HG03460 (cell line): ENCODE measurements around the gene AGPAT4.
A peak's percentile ranks its signal among the peaks of the same experiment; 100 is the strongest.

Experiments
- ATAC-seq: cut with Tn5 transposase; IDR thresholded peaks from one replicate; pipeline ENCODE4 v1.9.1; 2021; ENCODE audit not compliant: unreplicated experiment

AGPAT4 gene

DNA sequence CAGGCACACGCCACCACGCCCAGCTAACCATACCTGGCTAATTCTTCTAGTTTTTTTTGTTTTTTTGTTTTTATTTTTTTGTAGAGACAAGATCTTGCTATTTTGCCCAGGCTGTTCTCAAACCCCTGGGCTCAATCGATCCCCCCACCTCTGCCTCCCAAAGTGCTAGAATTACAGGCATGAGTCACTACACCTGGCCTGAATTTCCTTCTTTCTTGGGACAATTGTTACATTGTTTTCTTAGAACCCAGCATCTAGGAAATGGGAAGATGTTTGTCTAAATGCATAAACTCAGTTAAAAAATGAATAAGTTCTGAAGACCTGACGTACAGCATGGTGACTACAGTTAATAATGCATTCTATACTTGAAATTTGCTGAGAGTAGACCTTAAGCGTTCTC, 10.8 kb upstream of the AGPAT4 start:
- no peak for ATAC-seq

DNA sequence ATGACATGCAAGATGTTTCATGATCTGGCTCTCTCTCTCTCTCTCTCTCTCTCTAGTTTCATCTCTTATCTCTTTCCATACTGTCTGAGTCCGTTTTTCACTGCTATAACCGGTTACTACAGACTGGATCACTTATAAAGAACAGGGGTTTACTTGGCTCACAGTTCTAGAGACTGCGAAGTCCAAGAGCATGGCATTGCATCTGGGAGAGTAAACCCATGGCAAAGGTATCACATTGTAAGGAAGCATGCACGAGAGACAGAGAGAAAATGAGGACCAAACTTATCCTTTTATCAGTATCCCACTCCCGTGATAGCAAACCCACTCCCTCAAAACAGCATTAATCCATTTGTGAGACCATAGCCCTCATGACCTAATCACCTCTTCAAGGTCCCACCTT, 7.2 kb upstream of the AGPAT4 start:
- ATAC-seq, result no peak

DNA sequence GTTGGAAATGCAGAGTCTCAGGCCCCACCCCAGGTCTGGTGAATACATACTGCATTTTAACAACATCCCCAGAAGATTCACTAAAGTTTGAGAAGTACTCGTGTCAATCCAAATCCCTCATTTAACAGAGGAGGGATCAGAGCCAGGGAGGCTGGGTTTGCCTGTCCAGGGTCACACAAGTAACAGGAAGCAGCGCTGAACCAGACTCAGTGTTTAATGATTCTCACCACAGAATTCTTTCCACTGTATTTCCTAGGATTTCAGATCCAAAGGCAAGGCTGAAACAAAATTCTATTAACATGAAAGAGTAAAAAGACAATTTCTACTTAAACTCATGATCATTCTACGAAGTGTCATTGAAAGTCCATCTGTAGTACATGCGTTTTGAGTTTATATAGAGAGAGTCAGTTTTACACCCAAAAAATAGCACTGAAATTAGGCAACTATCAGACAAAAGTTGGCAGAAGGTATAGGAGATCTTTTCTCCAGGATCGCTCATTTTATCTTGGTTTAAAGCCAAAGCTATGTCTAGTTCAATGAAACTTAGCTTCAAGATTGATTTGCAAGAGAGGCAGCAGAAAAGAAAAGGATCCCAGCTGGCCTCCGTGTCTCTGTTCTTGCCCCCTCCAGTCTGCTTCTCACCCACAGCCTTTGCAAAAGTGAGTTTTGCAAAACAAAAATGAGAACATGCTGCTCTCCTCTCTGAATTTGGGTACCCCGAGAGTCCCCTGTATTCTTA, 6.0 kb upstream of the AGPAT4 start:
- no peak for ATAC-seq

DNA sequence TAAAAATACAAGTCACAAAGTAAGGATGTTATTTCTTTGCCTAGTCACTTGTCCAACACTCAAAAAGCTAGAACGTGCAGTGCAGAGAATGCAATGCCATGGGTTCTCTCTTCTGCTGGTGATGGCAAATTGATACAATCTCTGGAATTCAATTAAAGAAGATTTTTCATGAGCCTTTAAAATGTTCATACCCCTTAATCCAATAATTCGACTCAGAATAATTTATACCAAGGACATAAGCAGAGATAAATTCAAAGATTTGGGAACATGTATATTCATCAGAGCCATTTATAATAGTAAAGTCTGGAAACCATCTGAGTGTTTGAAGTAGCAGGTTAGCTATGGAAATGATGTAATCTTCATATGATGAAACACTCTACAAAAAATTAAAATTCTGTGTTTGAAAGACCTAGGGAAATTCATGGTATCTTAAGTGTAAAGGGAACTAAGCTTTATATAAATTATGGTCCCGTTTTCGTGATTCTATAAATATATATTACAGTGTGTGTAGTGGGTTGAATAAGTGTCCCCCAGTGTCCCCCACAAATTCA, 2.8 kb upstream of the AGPAT4 start:
- no peak for ATAC-seq

DNA sequence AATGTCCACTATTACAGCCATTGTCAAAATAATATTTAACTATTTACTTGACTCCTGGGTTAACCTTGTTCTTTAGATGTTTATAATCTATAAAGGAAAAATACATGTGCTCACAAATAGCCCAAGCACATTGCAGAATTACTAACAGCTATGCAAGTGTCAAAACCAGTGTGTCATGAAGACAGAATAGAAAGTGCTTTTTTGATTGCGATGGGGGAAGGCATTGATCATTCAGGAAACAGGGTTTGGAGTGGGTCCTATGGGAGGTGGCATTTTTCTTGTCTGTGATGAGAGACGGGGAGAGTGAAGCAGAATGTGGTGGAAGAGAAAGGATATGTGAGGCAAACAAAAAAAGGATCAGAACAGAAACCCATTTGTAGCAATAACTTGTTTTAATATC, 1.0 kb upstream of the AGPAT4 start:
- no peak for ATAC-seq

DNA sequence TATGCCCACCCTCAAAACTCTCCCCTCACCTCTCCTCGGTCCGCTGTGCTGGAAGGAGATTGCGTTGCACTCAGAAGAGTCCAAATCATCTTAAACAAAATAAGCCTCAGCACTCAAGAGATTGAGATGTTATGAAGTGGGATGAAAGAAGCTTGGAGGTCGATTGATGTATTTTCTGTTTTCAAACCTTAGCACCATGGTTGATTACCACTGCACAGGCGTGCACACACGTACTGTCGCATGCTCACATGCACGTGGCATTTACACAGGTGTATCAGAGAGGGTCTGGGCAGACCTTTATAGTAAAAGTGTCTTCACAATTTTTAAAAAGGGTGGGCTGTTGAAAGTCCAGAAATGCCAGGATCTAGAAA, 612 bp upstream of the AGPAT4 start:
- ATAC-seq, result no peak

DNA sequence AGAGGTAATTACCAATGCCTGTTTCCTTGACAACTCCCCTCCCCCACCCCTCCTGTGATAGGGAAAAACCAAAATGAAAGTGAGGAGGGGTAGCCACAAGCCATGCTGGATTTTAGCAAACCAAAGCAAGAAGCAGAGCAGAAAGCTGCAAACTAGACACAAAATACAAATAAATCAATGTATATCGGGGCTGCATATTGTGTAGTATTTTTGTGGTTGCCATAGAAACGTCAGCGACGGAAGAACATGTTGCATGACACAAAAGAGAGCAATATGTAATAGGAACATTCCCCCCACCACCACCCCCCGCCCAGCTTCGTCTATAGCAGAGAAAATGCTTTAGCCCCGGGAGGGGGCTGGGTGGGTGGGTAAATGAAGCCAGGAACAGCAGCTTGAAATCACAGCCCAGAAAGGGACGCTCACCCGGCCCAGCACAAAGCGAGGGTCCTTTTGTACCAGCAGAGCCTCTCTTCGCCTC, 548 bp downstream of the AGPAT4 start:
- peak; percentile 5 for ATAC-seq

DNA sequence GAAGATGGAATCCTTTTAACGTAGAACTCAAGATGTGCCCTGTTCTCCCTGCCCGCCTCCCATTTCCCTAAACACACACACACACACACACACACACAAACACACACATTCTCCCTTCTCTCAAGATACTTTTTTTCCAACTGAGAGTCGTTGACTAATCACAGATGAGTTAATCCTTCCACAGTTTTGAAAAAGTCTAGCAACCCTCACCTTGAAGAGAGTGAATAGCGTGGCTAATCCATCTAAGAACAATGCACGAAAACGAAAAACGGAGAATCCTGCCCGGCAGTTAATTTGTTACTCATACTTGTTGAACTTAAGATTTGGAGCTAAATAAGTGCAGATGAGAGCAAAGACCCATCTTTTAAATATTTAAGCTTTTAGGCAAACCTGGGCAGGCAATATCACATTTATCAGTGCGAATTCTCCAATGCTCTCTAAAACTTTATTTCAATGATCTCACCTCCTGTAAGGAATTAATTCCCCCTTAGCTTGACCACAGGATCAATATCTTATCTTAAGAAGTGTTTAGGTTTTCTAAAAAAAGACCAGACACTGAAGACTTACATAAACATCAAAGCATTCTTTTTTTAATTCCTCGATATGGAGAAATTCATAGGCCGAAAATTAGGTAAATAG, 1.1 kb downstream of the AGPAT4 start:
- no peak for ATAC-seq

DNA sequence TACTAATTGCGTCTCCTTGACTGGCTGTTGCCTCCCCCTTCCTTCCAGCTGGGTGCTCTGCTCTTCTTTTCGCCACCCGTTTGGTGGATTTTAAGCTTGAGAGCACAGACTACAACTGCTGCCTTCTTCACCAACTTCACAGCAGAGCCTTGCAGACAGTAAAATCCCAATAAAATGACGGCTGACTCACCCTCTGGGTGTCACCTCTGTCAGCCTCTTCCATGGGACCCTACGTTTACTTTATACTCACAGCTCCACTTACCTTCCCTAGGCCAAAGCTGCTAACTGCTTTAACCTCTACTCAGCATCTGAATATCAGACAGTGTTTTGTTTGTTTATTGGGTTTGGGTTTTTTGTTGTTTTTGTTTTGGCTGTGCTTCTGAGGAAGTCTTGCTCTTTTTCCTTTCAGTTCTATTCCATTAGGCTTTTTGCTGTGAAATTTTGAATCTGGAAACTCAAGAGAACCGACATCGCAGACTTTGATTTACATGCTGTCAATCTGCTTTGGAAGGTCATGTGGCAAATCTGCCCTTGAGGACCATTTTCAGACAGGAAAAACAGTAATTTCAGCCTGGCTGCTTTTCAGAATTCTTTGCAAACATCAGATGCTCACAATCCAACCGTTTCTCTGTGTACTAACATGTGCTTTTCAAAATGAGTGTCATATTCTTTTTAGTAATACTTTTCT, 2.4 kb downstream of the AGPAT4 start:
- no peak for ATAC-seq

DNA sequence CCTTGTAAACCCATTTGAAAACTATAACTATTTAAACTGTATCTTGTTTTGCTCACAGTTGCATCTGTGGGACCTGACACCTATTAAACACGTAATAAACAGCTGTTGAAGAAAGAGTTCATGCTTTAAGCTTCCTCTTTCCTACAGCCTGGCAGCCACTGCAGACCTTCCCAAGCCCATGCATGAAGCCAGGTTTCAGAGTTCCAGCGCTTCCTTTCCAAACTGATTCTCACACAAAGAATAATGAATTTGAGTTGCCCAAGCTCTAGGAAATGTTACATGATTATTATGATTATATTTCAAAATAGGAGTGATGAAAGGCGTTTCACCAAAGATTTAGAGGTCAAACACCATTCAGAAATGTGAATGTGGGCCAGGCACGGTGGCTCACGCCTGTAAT, 3.7 kb downstream of the AGPAT4 start:
- no peak for ATAC-seq

DNA sequence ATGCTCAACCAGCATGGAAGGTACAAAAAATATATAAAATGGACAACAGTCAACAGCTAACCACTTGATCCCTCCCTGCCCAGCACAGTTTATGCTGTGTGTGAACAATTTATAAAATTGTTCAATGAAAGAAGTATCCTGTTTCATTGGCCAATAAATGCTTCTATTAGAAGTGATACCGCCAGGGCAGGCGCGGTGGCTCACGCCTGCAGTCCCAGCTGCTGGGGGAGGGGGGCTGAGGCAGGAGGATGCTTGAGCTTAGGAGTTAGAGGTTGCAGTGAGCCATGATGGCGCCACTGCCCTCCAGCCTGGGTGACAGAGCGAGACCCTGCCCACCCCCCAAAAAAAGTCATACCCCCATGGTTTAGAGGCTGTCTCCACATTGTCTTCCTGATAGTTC, 4.6 kb downstream of the AGPAT4 start:
- no peak for ATAC-seq

DNA sequence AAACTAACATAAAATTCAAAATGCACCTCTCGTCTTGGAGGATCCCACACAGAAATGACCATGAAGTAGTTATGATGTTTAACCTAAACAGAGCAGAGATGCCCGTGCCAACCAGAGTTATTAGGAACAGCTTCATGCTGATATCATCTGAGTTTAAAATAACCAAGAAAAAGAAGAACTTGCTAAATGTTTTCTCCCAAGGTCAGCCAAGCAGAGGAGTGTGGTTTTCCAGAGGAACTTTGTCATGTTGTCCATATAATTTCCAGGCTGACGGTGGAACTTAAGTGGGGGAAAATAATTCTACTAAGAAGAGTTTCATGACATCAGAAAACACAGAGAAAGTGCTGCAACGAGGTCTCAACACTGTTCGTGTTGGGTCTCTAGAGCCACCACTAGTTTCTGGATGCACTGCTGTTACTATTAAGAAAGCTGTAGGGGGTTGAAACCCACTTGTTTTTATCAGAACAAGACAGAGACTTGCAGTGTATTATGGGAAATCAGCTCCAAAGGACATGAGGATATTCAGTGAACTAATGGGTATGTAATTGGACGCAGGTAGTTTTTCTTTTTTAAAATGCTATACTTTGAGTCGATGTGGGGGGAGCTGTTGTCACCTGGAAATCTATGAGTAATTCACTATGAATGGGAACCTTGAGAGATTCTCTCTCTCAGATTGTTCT, 5.2 kb downstream of the AGPAT4 start:
- no peak for ATAC-seq

DNA sequence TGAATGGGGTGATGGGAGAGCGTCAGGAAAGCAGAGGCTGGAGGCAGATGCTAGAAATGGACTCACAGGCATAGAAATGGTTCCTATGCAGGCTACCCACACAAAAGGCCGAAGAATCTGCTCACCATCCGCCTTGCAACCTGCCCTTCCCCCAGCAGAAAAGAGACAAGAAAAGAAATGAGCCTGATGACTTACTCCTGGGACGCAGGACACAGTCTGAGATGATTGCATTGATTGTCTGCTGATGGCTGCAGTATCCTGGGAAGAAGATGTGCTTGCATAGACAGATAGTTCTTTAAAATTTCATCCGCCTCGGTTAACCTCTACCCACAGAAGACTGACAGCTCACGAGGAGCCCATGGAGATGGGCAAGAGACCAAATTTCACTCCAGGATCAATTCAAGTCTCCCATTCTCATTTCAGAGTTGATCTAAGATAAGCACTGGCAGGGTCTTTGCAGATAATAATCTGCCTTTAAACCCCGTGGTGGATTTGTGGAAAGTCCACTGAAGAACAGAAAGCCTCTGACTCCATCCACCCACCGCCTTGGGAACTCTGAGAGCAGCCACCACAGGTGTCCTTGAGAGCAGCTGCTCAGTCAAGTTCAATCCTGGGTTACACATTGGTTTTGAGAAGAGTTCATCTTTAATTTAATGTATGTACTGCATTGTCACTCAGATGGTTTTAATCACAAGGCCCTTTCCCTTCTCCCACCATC, 7.2 kb downstream of the AGPAT4 start:
- ATAC-seq, result no peak

DNA sequence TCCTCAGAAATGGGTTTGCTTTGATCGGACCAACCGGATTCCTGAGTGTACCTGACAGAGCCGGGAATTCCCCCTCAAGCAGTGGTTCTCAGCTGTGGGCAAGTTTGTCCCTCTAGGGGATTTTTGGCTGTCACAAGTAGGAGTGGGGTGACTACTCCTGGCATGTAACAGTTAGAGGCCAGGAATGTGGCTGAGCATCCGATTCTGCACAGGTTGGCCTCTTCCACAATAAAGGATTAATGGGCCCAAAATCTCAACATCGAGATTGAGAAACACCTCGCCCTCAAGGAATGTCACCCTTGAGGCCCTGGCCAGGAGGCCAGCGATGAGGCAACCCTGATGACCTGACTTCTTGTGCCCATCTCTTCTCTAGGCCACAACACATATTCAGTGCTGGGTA, 7.9 kb downstream of the AGPAT4 start:
- ATAC-seq, result no peak

DNA sequence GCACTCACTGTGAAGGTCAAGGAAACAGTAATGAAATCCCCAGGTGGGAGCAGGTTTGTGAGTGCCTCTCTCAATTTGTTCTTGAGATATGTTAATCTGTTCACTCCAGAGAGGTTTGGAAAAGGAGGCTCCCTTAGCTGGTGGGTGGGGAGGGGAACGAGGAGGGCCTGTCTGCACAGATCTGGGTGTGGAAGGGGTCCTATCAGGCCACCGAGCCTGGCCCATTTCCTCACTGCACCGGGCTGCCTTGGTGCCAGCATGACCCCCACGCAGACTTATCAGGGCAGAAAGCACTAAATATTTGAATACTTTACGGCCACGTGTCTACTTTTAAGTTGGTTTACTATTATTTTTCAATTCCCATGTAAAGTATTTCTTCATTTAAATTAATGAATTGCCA, 8.3 kb downstream of the AGPAT4 start:
- no peak for ATAC-seq

DNA sequence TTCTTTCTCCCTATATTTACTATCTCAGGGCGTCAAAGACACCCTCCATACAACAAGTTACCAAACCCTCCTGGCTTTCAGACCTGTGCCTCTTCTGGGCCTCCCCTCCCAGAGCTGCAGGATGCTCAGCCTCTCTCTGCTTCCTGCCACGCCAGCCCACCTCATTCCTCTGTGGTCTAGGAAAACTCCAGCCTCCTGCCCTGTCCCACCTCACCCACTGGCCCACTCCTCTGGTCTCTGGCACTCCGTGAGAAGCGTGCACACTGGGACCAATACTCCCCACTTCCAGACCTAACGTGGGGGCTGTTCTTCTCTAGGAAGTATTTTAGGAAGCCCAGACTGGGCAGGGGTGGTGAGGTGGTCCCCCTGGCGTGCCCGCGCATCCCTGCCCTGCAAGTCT, 9.7 kb downstream of the AGPAT4 start:
- no peak for ATAC-seq

DNA sequence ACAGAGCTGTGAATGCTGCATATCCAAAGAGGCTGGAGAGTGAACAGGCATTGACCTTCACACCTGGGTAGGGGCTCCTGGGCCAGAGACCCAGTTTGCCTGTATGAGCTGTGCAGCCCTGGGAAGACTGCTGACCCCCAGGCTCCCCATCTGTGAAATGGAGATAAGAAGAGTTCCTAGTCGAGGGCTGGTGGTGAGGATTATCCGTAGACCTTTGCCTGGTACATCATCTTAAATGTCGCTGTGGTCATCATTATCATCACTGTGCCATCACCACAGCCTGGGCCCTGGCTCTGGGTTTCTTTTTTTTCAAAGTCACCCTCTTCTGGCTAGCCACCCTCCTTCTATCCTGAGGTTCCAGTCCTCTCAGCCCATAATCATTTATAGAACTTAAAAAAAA, 12.0 kb downstream of the AGPAT4 start:
- no peak for ATAC-seq

DNA sequence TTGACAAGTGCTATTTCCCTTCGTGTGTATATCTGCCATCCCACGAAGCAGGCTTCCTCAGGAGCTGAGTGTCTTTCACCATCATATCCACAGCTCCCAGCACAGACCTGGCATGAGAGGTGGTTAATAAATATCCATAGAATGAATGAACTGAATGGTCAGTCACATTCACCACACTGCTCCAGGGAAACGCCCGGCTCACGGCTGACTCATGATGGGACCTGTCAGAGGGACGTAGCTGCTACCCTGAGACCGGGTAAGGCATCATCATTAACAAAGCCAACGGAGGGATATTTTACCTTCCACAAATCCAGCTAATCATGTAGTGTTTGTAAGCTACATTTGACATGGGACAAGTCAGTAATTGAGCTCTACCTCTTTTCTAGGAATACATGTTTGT, 12.5 kb downstream of the AGPAT4 start:
- ATAC-seq, result no peak

DNA sequence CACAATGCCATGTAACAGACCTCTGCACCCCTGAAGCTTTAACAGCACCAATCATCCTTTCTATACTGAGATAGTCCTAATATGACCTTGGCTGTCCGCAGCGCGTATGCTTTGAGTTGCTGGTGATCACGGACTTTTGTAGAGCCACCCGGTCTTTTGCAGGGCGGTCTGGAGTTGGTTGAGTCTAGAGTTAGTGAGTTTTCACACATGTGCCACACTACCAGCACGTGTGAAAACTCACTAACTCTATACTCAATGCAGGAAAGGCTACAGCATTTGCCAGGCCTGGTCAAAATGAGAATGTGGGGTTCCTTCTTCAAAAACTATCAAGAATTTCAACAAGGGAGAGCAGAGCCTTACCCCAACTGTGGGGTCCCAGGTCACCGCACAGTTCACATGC, 14.6 kb downstream of the AGPAT4 start:
- no peak for ATAC-seq

DNA sequence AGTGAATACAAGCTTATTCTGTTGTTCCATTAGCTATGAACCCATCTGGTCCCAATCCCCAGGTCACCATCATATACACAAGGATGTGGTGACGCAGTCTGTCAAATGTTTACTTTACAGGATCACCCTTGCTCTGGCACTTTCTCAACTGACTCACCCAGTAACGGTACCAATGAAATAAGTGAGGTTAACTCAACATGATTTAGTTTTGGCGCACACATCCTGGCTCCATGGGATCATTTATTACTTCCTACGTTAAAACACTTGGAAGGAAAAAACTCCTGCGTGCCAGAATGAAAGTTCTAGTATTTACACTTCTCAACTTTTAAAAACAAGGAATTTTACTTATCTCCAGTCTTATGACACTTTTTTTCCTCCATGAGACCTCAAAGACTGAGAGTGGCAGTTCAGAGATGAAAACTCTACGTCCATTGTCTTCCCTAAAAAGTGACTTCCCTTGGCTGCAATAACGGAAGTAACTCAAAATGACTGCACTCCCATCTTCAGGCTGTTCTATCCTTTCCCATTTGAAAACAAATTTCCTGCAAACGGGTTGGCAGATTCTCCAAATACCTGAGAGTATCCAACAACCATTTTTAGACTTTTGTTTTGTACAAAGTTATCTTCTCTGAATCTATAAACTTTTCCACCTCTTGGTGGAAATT, 15.9 kb downstream of the AGPAT4 start:
- no peak for ATAC-seq
